Testis (tissue), 3 donors: Measurements from ENCODE around the gene MRPS18C. TPM values are rescaled to one million over a fixed set of nuclear protein-coding genes. Genes with fewer than 3 reads are reported as not detected.

Source experiments
- DNase-seq: peaks from one replicate; pipeline ENCODE4 v3.0.0-alpha.2; 2019
- H3K27ac ChIP-seq, 2 donors: fragments of 200-600 bp; sonication (generic); one replicate each; pipeline ENCODE4 v1.5.1; 2019
- H3K27me3 ChIP-seq: fragments of 200-600 bp; sonication (generic); one replicate; pipeline ENCODE4 v1.5.1; 2019
- H3K36me3 ChIP-seq: fragments of 200-600 bp; sonication (generic); one replicate; pipeline ENCODE4 v1.5.1; 2017; ENCODE audit warnings: low read depth; ENCODE audit errors: missing control alignments
- H3K4me1 ChIP-seq: fragments of 200-600 bp; sonication (generic); one replicate; pipeline ENCODE4 v1.5.1; 2019
- H3K4me3 ChIP-seq, 2 donors: fragments of 200-600 bp; sonication (generic); one replicate each; pipeline ENCODE4 v1.5.1; 2017 to 2019
- H3K9me3 ChIP-seq: fragments of 200-600 bp; sonication (generic); one replicate; pipeline ENCODE4 v1.5.1; 2017
- CTCF ChIP-seq, 3 experiments: fragments of 450-650 bp in 2 of 3; fragments of 200-600 bp in 1 of 3; sonication (generic) in 1 of 3; IDR thresholded peaks; one replicate each; pipeline ENCODE4 v1.5.1; 2016 to 2019; ENCODE audit warnings: antibody characterized with exemption in 3 of 3, mild to moderate bottlenecking in 2 of 3, moderate library complexity in 1 of 3
- POLR2A ChIP-seq: fragments of 450-650 bp; IDR thresholded peaks from one replicate; pipeline ENCODE4 v1.6.1; 2017; ENCODE audit warnings: antibody characterized with exemption, mild to moderate bottlenecking, moderate library complexity
- WGBS, 2 donors: methylation state at CpG; one replicate each; pipeline ENCODE4 v1.1.5; 2018; 5-methylcytosine and 5-hydroxymethylcytosine counted together
- intact Hi-C: fragments of 100-400 bp; cut with DNase I; formaldehyde crosslinking; loops from one replicate; pipeline ENCODE4 v1.15.1; 2023; ENCODE audit warnings: low total_unique reads
- polyA plus RNA-seq: library from polyadenylated mRNA; stranded (reverse); fragments of 350-450 nt; fragmentation: Illumina TruSeq; extraction: RNeasy Lipid Tissue Mini Kit (QIAGEN cat#74804); gene quantifications from one replicate; pipeline ENCODE4 v1.2.3, GENCODE V29; 2014; ENCODE audit warnings: low read depth, low replicate concordance; ENCODE audit not compliant: insufficient read depth
- total RNA-seq, 2 donors: library from RNA; depleted of rRNA; stranded (reverse); fragments of >200 nt; gene quantifications; one replicate each; pipeline ENCODE4 v1.2.3, GENCODE V29; 2016

Gene MRPS18C
- total and polyA plus RNA-seq, 3 donors from 2014 or later: 15.6 to 50.3 (median 19.4) TPM

- 89 to 92% methylated on average over 3 of the region's 3 CpGs for WGBS, 2 donors
- Histone ChIP-seq H3K36me3 (no peaks in the 10 kb centered on the region), H3K4me1 (no peaks in the 10 kb centered on the region), H3K4me3 (no peak overlapping the region), H3K27me3 (no peaks in the 10 kb centered on the region), H3K27ac (no peak overlapping the region), H3K9me3 (no peaks in the 10 kb centered on the region)
- TF ChIP-seq CTCF (IDR thresholded peaks at IDR 0.05): no peak
- TF ChIP-seq POLR2A: no peak
- intact Hi-C loops: no loop called here
- no peak for DNase-seq
These were observed 15.0 kb upstream of the MRPS18C start for GRCh38 chr4:83440899-83441298.

- intact Hi-C loops: no loop called here
- WGBS, 2 donors: 66 to 82% methylated on average over 2 of the region's 2 CpGs
- no peak overlapping the region for H3K4me3 ChIP-seq
- H3K27me3 ChIP-seq: no peaks in the 10 kb centered on the region
- no peak for TF ChIP-seq CTCF (IDR thresholded peaks at IDR 0.05)
- no peak for TF ChIP-seq POLR2A
- H3K4me1 ChIP-seq: peaks cover 3% of the 10 kb centered on the region
- H3K27ac ChIP-seq: no peak overlapping the region
- H3K36me3 ChIP-seq: no peaks in the 10 kb centered on the region
- DNase-seq: no peak
- H3K9me3 ChIP-seq: no peaks in the 10 kb centered on the region
These were observed 6.8 kb upstream of the MRPS18C start for GRCh38 chr4:83449009-83449408.

- Histone ChIP-seq H3K36me3 (no peaks in the 10 kb centered on the region), H3K27me3 (no peaks in the 10 kb centered on the region), H3K4me1 (peaks cover 11% of the 10 kb centered on the region), H3K27ac (peak overlapping the region; percentile 96 to 98), H3K4me3 (peak overlapping the region; percentile 84 to 85), H3K9me3 (no peaks in the 10 kb centered on the region)
- no peak for DNase-seq
- 3 to 5% methylated on average over 6 of the region's 6 CpGs for WGBS, 2 donors
- intact Hi-C loops: no loop called here
- TF ChIP-seq CTCF (IDR thresholded peaks at IDR 0.05) (no peak), POLR2A (no peak)
These were observed 1.2 kb upstream of the MRPS18C start for GRCh38 chr4:83454686-83455085.

- peak overlapping the region; percentile 96 to 98 for H3K27ac ChIP-seq
- TF ChIP-seq CTCF (IDR thresholded peaks at IDR 0.05) (no peak), POLR2A (no peak)
- WGBS, 2 donors: 0 to 1% methylated on average over 7 of the region's 7 CpGs
- intact Hi-C loops: no loop called here
- no peaks in the 10 kb centered on the region for H3K9me3 ChIP-seq
- no peaks in the 10 kb centered on the region for H3K27me3 ChIP-seq
- H3K4me1 ChIP-seq: peaks cover 11% of the 10 kb centered on the region
- DNase-seq: no peak
- peak overlapping the region; percentile 84 to 85 for H3K4me3 ChIP-seq
- no peaks in the 10 kb centered on the region for H3K36me3 ChIP-seq
These were observed 285 bp downstream of the MRPS18C start for GRCh38 chr4:83456184-83456501.

- Histone ChIP-seq H3K9me3 (no peaks in the 10 kb centered on the region), H3K4me1 (no peaks in the 10 kb centered on the region), H3K27me3 (no peaks in the 10 kb centered on the region), H3K27ac (no peak overlapping the region), H3K36me3 (no peaks in the 10 kb centered on the region), H3K4me3 (no peak overlapping the region)
- no peak for DNase-seq
- intact Hi-C loops: no loop called here
- 56 to 83% methylated on average over 4 of the region's 4 CpGs for WGBS, 2 donors
- TF ChIP-seq POLR2A (no peak), CTCF (IDR thresholded peaks at IDR 0.05) (no peak)
These were observed 17.6 kb downstream of the MRPS18C start for GRCh38 chr4:83473423-83473822.
